ENCODE results near the gene NCOR1.

Gene NCOR1

GRCh38 chr17:16001226-16001897 lies 214.0 kb downstream of the NCOR1 start:
- no peak overlapping the region for H3K4me3 ChIP-seq (replicated peaks in 1 of 2; ENCODE audit: low read depth in 2 of 2, low read length in 2 of 2)
- peak; percentile 34 to 62 for DNase-seq (ENCODE audit: low read depth in 2 of 2)
- no peak for TF ChIP-seq CTCF (IDR thresholded peaks at IDR 0.05; ENCODE audit: low read depth, low read length)

GRCh38 chr17:15999974-16000827 lies 215.1 kb downstream of the NCOR1 start:
- no peak for TF ChIP-seq CTCF (IDR thresholded peaks at IDR 0.05; ENCODE audit: low read depth, low read length)
- peak overlapping the region; percentile 70 to 84 for H3K4me3 ChIP-seq (replicated peaks in 1 of 2; ENCODE audit: low read depth in 2 of 2, low read length in 2 of 2)
- DNase-seq (ENCODE audit: low read depth in 2 of 2), result peak; percentile 35 to 44

- H3K4me3 ChIP-seq (replicated peaks in 1 of 2; ENCODE audit: low read depth in 2 of 2, low read length in 2 of 2), result peak within 1 kb of the TSS; percentile 70 to 84
- no peak for TF ChIP-seq CTCF (IDR thresholded peaks at IDR 0.05; ENCODE audit: low read depth, low read length)
- DNase-seq (ENCODE audit: low read depth in 2 of 2), result peak; percentile 94 to 96
These were observed 216.0 kb downstream of the NCOR1 start, which contains the start of the genes TTC19 and ZSWIM7 for GRCh38 chr17:15999141-15999973. TTC19 (plus strand) TSS chr17:15999824; CDS start chr17:15999849, 25 bp downstream. ZSWIM7 (minus strand) TSS chr17:15999704; CDS start chr17:15999594, 110 bp downstream.

DNA sequence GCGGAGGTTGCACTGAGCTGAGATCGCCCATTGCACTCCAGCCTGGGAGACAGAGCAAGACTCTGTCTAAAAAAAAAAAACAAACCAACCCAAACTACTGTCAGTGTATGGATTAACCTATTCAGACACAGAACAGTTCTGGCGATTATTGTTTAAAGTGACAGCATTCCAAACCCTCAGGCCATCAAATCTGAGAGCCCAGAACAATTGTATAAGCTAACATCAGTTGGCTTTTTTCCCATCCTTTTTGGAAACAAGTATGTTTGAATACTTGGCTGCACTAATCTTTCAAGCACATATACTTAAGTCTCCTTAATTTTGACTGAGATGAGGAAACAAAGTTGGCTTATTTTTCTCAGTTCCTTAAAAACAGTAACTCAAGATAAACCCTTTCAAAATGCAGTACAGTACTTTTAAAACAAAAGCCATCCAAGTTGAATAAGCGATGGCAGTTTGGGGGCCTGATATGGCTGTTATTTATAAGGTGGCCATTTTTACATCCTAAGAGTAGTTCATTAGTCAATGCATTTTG lies 217.2 kb downstream of the NCOR1 start:
- TF ChIP-seq CTCF (IDR thresholded peaks at IDR 0.05; ENCODE audit: low read depth, low read length), result no peak
- DNase-seq (ENCODE audit: low read depth in 2 of 2), result peak in 1 of 2 donors; percentile 39
- no peak overlapping the region for H3K4me3 ChIP-seq (replicated peaks in 1 of 2; ENCODE audit: low read depth in 2 of 2, low read length in 2 of 2)

GRCh38 chr17:15996322-15996721 lies 219.0 kb downstream of the NCOR1 start:
- no peak for TF ChIP-seq CTCF (IDR thresholded peaks at IDR 0.05; ENCODE audit: low read depth, low read length)
- no peak overlapping the region for H3K4me3 ChIP-seq (replicated peaks in 1 of 2; ENCODE audit: low read depth in 2 of 2, low read length in 2 of 2)
- no peak for DNase-seq (ENCODE audit: low read depth in 2 of 2)

All from cardiac fibroblast (primary cell).